GM15510 (cell line): Measurements from ENCODE around the gene AMH.

Source experiments
- POLR2A ChIP-seq: IDR thresholded peaks from 3 replicates; pipeline ENCODE4 v1.6.1; 2011; ENCODE audit warnings: borderline replicate concordance; ENCODE audit not compliant: insufficient read length; ENCODE audit errors: extremely low read depth

AMH gene

DNA sequence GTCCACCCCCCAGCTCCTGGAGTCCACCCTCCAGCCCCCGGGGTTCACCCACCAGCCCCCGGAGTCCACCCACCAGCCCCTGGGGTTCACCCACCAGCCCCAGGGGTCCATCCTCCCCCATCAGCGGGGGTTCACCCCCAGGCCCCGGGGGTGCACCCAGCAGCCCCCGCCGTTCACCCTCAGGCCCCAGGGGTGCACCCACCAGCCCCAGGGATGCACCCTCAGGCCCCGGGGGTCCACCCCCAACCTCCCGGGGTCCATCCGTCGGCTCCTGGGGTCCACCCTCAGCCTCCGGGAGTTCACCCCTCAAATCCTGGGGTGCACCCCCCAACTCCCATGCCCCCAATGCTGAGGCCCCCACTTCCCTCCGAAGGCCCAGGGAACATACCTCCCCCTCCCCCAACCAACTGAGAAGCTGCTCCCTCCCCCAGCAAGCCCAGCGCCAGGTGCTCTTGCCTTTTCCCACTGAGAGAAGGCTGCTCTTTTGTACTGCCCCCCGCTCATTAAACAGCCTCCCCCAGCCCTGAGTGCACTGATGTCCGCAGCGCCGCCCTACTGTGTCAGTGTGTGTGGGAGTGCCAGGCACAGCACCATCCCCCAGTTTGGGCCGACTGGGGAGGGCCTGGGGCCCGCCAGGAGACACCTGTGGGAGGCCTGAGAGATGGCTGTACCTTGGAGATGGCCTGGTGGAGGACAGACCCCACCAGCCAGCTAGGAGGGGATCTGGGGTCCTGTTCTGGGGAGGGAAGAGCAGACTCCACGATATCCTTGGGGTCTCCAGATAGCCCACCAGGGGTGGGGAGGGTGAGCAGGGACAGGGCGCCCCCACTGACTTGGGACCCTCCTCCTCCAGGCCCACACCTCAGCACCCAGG is 750 bp upstream of the AMH start:
- TF ChIP-seq POLR2A: no peak

DNA sequence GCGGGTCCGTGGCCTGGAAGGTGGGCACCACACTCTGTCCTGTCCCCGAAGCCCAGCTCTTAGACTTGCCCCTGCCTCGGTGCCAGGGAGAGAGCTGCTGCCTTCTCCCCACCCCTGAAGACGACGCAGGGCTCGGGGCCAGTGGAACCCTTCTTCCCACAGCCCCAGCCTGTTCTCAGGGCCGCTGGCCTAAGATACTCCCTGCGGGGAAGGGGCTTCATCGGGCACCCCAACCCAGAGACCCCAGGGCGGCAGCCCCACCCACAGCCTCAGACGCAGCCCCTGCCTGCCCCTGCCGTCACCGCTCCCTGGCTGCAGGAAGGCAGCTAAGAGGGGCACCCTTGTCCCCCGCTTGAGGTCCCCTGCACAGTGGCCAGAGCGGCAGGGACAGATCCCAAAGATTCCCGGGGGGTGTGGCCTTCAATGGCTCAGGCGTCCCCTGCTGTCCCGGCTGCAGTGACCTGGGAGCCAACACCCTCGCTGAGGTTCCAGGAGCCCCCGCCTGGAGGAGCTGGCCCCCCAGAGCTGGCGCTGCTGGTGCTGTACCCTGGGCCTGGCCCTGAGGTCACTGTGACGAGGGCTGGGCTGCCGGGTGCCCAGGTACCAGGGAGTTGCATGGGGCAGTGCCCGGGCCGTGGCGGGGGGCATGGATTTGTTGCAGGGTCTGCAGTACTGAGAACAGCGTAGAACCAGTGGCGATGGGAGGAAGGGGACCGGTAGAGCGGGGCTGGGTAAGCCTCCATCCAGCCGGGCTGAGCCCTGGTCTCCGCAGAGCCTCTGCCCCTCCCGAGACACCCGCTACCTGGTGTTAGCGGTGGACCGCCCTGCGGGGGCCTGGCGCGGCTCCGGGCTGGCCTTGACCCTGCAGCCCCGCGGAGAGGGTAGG is 1.0 kb downstream of the AMH start:
- TF ChIP-seq POLR2A: no peak

DNA sequence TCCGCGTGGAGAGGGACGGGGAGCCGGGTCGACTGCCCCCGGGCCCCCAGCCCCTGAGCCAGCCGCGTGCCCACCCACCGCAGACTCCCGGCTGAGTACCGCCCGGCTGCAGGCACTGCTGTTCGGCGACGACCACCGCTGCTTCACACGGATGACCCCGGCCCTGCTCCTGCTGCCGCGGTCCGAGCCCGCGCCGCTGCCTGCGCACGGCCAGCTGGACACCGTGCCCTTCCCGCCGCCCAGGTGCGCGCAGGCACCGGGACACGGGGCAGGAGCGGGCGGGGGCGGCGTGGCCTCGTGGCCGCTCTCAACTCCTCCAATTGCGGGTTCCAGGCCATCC is 1.6 kb downstream of the AMH start:
- no peak for TF ChIP-seq POLR2A

DNA sequence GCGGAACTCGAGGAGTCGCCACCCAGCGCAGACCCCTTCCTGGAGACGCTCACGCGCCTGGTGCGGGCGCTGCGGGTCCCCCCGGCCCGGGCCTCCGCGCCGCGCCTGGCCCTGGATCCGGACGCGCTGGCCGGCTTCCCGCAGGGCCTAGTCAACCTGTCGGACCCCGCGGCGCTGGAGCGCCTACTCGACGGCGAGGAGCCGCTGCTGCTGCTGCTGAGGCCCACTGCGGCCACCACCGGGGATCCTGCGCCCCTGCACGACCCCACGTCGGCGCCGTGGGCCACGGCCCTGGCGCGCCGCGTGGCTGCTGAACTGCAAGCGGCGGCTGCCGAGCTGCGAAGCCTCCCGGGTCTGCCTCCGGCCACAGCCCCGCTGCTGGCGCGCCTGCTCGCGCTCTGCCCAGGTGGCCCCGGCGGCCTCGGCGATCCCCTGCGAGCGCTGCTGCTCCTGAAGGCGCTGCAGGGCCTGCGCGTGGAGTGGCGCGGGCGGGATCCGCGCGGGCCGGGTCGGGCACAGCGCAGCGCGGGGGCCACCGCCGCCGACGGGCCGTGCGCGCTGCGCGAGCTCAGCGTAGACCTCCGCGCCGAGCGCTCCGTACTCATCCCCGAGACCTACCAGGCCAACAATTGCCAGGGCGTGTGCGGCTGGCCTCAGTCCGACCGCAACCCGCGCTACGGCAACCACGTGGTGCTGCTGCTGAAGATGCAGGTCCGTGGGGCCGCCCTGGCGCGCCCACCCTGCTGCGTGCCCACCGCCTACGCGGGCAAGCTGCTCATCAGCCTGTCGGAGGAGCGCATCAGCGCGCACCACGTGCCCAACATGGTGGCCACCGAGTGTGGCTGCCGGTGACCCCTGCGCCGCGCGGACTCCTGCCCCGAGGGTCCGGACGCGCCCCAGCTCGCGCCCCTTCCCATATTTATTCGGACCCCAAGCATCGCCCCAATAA is 2.3 kb downstream of the AMH start:
- TF ChIP-seq POLR2A: no peak

DNA sequence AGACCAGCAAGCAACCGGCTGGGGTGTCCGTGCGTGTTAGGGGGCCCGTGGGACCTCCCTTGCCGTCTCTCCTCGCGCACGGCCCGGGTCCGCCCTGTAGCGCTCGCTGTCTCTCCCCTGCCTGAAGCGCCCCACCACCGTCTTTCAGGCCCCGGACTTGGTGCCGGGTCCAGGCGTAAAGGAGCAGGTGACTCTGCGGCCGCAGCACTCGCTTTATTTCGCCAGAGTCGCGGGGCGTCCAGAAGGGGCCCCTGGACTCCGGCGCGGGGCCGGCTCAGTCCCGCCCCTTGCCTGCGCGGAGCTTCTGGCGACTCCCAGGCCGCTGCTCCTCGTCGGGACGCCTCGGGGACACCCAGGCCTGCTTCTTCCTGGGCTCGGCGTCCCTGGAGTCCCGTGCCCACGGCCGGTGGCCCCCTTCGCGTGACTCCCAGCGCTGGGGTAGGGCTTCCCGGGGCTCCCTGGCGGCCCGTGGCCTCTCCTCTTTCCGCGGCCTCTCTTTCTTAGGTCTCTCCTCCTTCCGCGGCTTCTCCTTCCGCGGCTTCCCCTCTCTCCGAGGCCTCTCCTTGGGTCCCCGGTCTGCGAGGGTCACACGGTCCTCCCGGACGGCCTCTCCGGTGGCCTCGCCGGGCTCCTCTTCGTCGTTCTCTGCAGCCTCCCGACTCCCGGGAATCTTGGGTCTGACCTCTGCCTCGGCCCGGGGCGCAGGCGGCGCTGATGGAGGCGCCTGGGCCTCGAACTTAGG is 3.1 kb downstream of the AMH start:
- TF ChIP-seq POLR2A: no peak

DNA sequence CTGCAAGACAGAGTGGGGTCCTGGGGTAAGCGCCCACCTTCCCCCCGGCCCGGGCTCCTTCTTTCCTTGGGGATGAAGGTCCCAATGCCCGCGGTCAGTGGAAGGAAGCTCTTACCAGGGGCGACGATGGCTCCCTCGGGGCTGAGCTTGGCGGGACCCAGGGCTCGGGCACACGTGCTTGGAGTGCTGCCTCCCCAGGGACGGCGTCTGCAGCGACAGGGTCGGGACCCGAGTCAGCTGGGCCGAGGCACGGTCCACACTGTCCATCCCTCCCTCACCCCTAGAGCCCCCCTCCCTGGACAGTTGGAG is 3.6 kb downstream of the AMH start:
- TF ChIP-seq POLR2A: no peak

DNA sequence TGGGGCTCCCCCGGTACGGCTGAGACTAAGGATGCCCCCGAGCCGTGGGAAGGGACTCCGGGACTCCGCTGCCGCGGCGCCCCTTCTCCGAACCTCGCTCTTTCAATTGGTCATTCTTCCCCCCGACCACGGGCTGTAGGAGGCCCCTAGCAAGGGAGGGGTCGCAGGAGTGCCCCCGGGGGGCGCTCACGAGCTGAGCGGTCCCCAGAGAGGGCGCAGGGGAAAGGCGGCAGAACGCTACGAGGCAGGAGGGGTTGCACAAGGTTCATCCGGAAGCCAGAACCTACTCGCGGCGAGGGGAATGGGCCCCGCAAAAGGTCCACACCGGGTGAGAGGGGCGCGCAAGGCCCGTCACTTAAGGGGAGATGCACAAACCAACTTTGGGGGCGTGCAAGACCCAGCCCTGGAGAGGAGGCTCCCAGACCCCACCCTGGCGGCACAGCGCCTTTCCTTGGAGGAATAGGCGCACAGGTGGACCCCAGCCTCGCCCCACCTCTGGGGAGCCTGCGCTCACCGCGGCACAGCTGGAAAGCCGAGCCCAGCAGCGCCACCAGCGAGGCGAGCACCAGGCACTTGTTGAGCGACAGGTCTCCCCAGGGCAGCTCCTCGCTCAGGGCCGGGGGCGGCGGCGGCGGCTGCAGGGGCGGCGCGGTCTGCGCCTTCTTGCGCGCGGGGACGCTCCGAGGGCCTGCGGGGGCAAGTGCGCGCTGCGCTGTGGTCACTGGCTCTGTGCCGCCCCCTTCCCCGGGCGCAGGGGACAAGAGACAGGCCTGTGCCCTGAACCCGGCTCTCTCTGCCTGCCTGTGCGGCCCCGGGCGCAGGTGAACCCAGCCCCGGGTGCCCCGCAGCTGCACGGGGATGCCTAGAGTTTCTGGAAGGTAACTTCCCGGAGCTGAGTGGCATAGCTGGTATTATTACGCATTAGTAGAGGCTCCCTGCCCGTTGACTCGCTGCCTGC is 4.3 kb downstream of the AMH start:
- TF ChIP-seq POLR2A: no peak

DNA sequence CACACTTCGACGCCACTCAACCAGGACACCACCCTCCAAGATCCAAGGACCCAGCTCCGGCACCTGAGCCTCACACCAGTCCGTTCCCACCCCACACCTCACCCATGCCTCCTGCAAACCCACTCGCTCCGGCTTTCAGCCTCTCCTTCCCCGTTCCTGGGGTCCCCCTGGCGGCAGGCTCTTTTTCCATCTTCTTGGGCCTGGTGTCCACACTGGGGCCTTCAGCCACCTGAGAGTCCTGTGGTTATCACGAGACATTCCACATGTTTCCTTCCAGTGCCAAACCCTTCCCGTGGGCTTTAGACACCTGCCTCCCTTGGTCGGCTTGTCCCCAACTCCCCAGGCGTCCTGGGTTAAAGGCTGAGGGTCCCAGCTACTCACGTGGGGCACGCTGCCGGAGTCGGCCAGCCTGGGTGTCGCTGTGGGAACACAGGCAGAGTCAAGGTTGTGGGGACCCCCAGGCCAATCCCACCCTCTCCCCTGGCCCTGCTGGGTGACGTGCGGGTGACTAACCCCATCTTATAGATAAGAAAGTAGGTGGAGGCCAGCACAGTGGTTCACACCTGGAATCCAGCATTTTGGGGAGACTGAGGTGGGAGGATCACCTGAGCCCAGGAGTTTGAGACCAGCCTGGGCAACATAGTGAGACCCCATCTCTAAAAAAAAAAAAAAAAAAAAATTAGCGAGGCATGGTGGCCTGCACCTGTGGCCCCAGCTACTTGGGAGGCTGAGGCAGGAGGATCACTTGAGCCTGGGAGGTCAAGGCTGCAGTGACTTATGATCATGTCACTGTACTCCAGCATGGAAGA is 5.1 kb downstream of the AMH start:
- TF ChIP-seq POLR2A: no peak

DNA sequence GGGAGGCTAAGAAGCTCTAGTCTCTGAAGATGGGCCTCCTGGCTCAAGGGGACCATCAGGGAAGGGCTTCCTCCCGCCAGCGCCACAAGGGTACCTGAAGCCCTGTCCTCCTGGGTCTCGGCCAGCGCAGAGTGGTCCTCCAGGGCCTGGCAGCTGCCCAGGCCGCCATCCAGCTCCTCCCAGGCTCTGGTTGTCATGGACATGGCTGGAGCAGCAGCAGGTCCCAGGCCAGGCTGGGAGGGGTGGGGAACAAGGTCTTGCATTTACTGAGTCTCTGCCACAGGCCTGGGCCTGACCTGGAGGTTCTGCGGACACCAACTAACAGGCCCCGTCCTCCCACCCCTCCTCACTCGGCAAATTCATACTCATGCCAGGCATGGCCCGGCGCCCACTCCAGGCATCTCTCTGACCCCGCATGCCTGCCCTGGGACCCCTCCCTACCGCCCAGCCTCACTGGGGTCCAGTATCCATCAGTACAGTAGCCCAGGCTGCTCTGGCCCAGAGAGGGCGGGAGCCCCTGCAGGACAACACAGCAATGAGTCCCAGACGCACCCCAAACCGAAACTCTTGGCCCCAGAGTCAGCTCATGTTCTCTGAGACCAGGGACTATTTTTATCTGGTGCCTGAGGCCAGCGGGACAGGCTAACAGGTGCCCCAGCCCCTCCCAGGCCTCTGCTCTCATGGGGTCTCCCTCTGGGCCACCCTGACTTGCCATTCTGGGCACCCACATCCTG is 6.2 kb downstream of the AMH start:
- TF ChIP-seq POLR2A: no peak

DNA sequence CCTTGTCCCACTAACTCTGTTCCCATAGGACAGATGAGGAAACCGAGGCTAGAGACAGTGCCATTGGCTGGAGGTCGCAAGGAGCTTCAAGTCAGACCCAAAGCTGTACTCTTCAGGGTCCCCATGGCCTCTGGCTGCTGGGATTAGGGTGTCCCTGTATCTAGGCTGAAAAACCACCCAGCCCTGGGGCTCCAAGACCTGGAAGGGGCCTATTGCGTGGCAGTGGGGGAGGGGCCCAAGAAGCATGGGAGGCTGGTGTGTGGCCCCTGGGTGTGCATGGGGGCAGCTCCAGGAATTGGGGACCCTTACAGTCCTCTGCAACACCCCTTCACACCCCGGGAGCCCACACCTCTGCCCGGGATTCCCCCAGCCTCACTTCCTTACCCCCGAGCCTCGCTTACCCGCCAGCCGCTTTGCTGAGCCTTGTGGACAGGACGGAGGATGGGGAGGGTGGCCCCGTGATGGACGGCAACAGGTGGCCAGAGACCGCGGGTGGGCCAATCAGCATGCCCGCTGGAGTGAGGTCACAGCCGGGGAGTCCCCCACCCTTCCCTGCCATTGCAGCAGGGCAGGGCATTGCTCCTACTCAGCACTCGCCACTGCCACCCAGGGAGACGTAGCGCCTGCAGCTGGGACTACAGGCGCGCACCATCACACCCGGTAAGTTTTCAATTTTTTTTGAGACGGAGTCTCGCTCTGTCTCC is 7.0 kb downstream of the AMH start, which contains the start of gene JSRP1:
TSS of gene JSRP1 (minus strand) at position 436 of the 704 bp plus-strand sequence. CDS start 1,103 bp downstream, outside the sequence.
- no peak for TF ChIP-seq POLR2A

DNA sequence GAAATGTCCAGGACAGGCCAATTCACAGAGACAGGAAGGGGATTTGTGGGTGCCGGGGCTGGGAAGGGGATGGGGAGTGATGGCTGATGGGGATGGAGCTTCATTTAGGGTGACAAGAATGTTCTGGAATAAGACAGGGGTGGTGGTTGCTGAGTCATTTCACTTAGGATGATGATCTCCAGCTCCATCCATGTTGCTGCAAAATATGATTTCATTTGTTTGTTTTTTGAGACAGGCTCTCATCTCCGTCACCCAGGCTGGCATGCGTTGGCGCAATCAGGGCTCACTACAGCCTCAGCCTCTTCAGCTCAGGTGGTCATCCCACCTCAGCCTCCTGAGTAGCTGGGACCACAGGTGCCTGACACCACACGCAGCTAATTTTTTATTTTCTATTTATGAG is 10.2 kb downstream of the AMH start:
- TF ChIP-seq POLR2A: no peak

DNA sequence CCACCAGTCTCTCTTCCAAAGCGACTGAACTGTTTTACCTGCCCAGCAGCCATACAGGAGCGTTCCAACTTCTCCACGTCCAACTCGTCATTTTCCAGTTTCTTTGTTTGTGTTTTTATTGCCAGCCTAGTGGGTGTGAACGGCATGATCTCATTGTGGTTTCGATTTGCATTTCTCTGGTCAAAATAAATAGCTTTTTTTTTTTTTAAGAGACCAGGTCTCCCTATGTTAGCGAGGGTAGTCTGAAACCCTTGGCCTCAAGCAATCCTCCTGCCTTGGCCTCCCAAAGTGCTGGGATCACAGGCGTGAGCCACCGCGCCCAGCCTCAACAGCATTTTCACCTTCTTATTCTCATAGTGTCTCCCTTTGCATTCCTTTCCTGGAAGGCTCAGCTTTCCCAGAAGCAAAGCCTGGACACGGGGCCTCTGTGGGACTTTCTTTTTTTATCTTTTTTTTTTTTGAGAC is 11.2 kb downstream of the AMH start:
- no peak for TF ChIP-seq POLR2A
